Ovary (tissue), 3 donors: ENCODE measurements around the gene NR2F1.

Experiments
- EP300 ChIP-seq: sonication (generic); formaldehyde crosslinking; IDR thresholded peaks from one replicate; pipeline ENCODE4 v1.6.1; 2017; ENCODE audit warnings: antibody characterized with exemption
- POLR2A ChIP-seq: fragments of 450-650 bp; IDR thresholded peaks from one replicate; pipeline ENCODE4 v1.6.1; 2017; ENCODE audit warnings: antibody characterized with exemption, mild to moderate bottlenecking, moderate library complexity
- TF ChIP-seq, protein P1 (sequence below), 3 donors: fragments of 450-650 bp in 2 of 3; fragments of 200-600 bp in 1 of 3; IDR thresholded peaks; one replicate each; pipeline versions ENCODE4 v1.5.1 to v1.8.0; 2016 to 2022; ENCODE audit warnings: antibody characterized with exemption in 3 of 3, mild to moderate bottlenecking in 1 of 3
- donor health status: DM: no; HTN: no; CAD: no.

DNA sequence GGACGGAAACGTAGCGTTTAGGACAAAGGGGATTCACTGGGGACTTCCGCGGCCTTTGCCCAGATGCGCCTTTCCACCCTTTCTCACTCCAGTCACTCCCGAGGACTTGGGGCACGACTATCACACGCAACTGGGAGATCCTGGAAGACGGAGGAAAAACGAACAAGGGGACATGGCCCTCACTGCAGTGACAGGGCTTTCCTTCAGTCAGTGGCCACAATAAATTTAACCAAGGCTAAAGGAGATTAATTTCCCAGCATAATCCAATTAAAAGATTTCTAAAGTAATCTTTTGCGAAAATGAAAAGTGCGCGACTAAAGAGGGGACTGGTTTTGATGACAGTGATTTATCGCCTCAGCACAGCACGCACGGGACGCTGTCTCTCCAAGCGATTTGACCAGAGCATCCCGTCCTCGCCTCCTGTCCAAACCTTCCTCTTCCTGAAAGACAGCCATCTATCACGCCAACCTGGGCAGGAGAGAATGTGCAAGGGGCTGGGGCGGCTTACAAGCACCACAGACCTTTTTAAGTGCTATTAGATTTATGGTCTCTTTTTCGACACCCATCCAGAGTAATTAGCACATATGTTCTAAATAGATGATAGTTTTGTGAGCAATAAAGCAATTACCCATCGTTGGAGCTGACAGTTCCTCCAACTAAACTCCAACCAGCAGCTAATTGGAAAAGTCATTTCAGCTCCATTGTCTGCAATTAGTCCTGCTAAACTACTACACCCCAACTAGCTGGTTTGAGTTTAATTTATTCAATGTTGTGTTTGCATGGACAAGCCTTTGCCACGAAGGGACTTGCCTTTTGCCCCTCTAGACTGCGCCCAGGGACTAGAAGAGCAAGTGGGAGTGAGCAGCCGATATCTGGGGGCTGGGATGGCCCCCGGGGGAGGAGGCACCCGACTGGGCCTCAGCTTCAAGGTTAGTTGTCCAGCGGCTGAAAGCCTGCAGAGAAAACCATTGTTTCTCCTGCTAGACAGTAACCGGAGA, 9.4 kb upstream of the NR2F1 start:
- no peak for TF ChIP-seq POLR2A
- TF ChIP-seq, protein P1, sequence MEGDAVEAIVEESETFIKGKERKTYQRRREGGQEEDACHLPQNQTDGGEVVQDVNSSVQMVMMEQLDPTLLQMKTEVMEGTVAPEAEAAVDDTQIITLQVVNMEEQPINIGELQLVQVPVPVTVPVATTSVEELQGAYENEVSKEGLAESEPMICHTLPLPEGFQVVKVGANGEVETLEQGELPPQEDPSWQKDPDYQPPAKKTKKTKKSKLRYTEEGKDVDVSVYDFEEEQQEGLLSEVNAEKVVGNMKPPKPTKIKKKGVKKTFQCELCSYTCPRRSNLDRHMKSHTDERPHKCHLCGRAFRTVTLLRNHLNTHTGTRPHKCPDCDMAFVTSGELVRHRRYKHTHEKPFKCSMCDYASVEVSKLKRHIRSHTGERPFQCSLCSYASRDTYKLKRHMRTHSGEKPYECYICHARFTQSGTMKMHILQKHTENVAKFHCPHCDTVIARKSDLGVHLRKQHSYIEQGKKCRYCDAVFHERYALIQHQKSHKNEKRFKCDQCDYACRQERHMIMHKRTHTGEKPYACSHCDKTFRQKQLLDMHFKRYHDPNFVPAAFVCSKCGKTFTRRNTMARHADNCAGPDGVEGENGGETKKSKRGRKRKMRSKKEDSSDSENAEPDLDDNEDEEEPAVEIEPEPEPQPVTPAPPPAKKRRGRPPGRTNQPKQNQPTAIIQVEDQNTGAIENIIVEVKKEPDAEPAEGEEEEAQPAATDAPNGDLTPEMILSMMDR (IDR thresholded peaks at IDR 0.05) = no peak
- TF ChIP-seq EP300 = no peak
